OCI-LY3 (cell line): ENCODE measurements around the gene DEPDC5.
A peak's percentile ranks its signal among the peaks of the same experiment; 100 is the strongest.

Source experiments
- H2AFZ ChIP-seq: fragments of 200-600, 300-600 bp; shearing (Covaris generic); 2 replicates; pipeline ENCODE4 v1.6.0; 2014; ENCODE audit warnings: antibody characterized with exemption, low read depth, low read length
- H3K27ac ChIP-seq: fragments of 200-600, 300-600 bp; sonication (generic); 2 replicates; pipeline ENCODE4 v1.5.1; 2014; ENCODE audit warnings: mild to moderate bottlenecking, low read length, moderate library complexity, mixed read lengths
- H3K27me3 ChIP-seq: fragments of 200-600, 300-600 bp; sonication (generic); 2 replicates; pipeline ENCODE4 v1.6.1; 2014; ENCODE audit warnings: low read depth, low read length, mixed read lengths
- H3K36me3 ChIP-seq: fragments of 200-600, 300-600 bp; sonication (generic); replicated peaks from 2 replicates; pipeline ENCODE3; 2014; ENCODE audit warnings: low read depth, low read length, mixed read lengths
- H3K4me1 ChIP-seq: fragments of 300-600, 200-600 bp; sonication (generic); 2 replicates; pipeline ENCODE4 v1.6.1; 2014; ENCODE audit warnings: low read length, mixed read lengths
- H3K4me2 ChIP-seq: fragments of 200-600, 300-600 bp; sonication (generic); 2 replicates; pipeline ENCODE4 v1.6.1; 2014; ENCODE audit warnings: low read length, mixed read lengths
- H3K4me3 ChIP-seq: fragments of 300-600, 200-600 bp; sonication (generic); 2 replicates; pipeline ENCODE4 v1.5.1; 2014; ENCODE audit warnings: antibody characterized with exemption, mild to moderate bottlenecking, low read length, moderate library complexity
- H3K79me2 ChIP-seq: fragments of 300-600, 200-600 bp; shearing (Covaris generic); 2 replicates; pipeline ENCODE4 v1.6.1; 2014; ENCODE audit warnings: mild to moderate bottlenecking, low read length, mixed read lengths
- H3K9ac ChIP-seq: fragments of 300-600, 200-600 bp; shearing (Covaris generic); 2 replicates; pipeline ENCODE4 v1.6.0; 2014; ENCODE audit warnings: mild to moderate bottlenecking, low read length, moderate library complexity
- H3K9me3 ChIP-seq: fragments of 200-600, 300-600 bp; shearing (Covaris generic); 2 replicates; pipeline ENCODE4 v1.6.1; 2014; ENCODE audit warnings: low read length, mixed read lengths; ENCODE audit not compliant: insufficient read depth
- H4K20me1 ChIP-seq: fragments of 200-600, 300-600 bp; sonication (generic); 2 replicates; pipeline ENCODE4 v1.6.1; 2016; ENCODE audit warnings: low read length, mixed read lengths; ENCODE audit not compliant: insufficient read depth
- CTCF ChIP-seq: fragments of 200-600, 300-600 bp; sonication (generic); IDR thresholded peaks from 2 replicates; pipeline ENCODE4 v1.5.1; 2014; ENCODE audit warnings: antibody characterized with exemption, low read length, low read depth
- EZH2phosphoT487 ChIP-seq: fragments of 200-600 bp; shearing (Covaris generic); IDR thresholded peaks from 2 replicates; pipeline ENCODE4 v1.6.1; 2018; ENCODE audit warnings: antibody characterized with exemption, mixed run types, low read depth

DEPDC5 gene

GRCh38 chr22:31943978-31944699 is 190.3 kb downstream of the DEPDC5 start, which contains the start of gene YWHAH:
TSS of gene YWHAH (plus strand) at chr22:31944535. CDS start at chr22:31944734, 199 bp downstream.
- Histone ChIP-seq H2AFZ (peak within 1 kb of the TSS; percentile 79), H3K27ac (peak within 1 kb of the TSS; percentile 77), H3K4me3 (peak within 1 kb of the TSS; percentile 94), H3K27me3 (no peaks in the 10 kb centered on the region), H3K9ac (peak within 1 kb of the TSS; percentile 98), H3K4me1 (peaks cover 26% of the 10 kb centered on the region), H3K9me3 (no peaks in the 10 kb centered on the region), H3K4me2 (peak within 1 kb of the TSS; percentile 86), H3K79me2 (peaks cover 47% of the 10 kb centered on the region), H3K36me3 (peaks cover 23% of the 10 kb centered on the region), H4K20me1 (peaks cover 31% of the 10 kb centered on the region)
- no peak for TF ChIP-seq CTCF

GRCh38 chr22:31944700-31945442 is 191.1 kb downstream of the DEPDC5 start:
- peak overlapping the region; percentile 98 for H3K9ac ChIP-seq
- peaks cover 31% of the 10 kb centered on the region for H4K20me1 ChIP-seq
- peaks cover 26% of the 10 kb centered on the region for H3K4me1 ChIP-seq
- TF ChIP-seq CTCF (no peak), EZH2phosphoT487 (no peak)
- peaks cover 26% of the 10 kb centered on the region for H3K36me3 ChIP-seq
- H3K79me2 ChIP-seq, result peaks cover 54% of the 10 kb centered on the region
- H3K4me2 ChIP-seq, result peak overlapping the region; percentile 86
- H3K9me3 ChIP-seq, result no peaks in the 10 kb centered on the region
- no peak overlapping the region for H2AFZ ChIP-seq
- peak overlapping the region; percentile 94 for H3K4me3 ChIP-seq
- H3K27ac ChIP-seq, result peak overlapping the region; percentile 77
- no peaks in the 10 kb centered on the region for H3K27me3 ChIP-seq

GRCh38 chr22:31945443-31945855 is 191.6 kb downstream of the DEPDC5 start:
- Histone ChIP-seq H2AFZ (no peak overlapping the region), H3K36me3 (peaks cover 31% of the 10 kb centered on the region), H3K79me2 (peaks cover 60% of the 10 kb centered on the region), H3K27ac (peak overlapping the region; percentile 77), H3K27me3 (no peaks in the 10 kb centered on the region), H3K4me2 (peak overlapping the region; percentile 86), H4K20me1 (peaks cover 35% of the 10 kb centered on the region), H3K9me3 (no peaks in the 10 kb centered on the region), H3K9ac (peak overlapping the region; percentile 98), H3K4me1 (peaks cover 26% of the 10 kb centered on the region), H3K4me3 (peak overlapping the region; percentile 94)
- TF ChIP-seq CTCF, result no peak
- no peak for TF ChIP-seq EZH2phosphoT487

GRCh38 chr22:31945971-31946680 is 192.3 kb downstream of the DEPDC5 start:
- peak overlapping the region; percentile 98 for H3K9ac ChIP-seq
- no peak for TF ChIP-seq CTCF
- no peak for TF ChIP-seq EZH2phosphoT487
- peaks cover 41% of the 10 kb centered on the region for H4K20me1 ChIP-seq
- no peak overlapping the region for H2AFZ ChIP-seq
- no peaks in the 10 kb centered on the region for H3K9me3 ChIP-seq
- H3K27ac ChIP-seq, result peak overlapping the region; percentile 77
- H3K36me3 ChIP-seq, result peaks cover 35% of the 10 kb centered on the region
- peak overlapping the region; percentile 86 for H3K4me2 ChIP-seq
- H3K4me1 ChIP-seq, result peaks cover 26% of the 10 kb centered on the region
- no peaks in the 10 kb centered on the region for H3K27me3 ChIP-seq
- peak overlapping the region; percentile 94 for H3K4me3 ChIP-seq
- H3K79me2 ChIP-seq, result peaks cover 67% of the 10 kb centered on the region
